T follicular helper cell (primary cell): Measurements from ENCODE around the gene DMD.

ENCODE experiments used
- DNase-seq: peaks from one replicate; pipeline ENCODE4 v3.0.0-alpha.2; 2020; ENCODE audit warnings: low read depth

Gene DMD

GRCh38 chrX:31280580-31280979 is 1930.8 kb downstream of the DMD start:
- no peak for DNase-seq

- DNase-seq = no peak
Observed at GRCh38 chrX:31279359-31279758, 1932.0 kb downstream of the DMD start.

GRCh38 chrX:31272472-31272775 is 1938.9 kb downstream of the DMD start:
- no peak for DNase-seq

GRCh38 chrX:31271615-31272471 is 1939.5 kb downstream of the DMD start:
- DNase-seq = no peak

GRCh38 chrX:31269914-31270313 is 1941.4 kb downstream of the DMD start:
- DNase-seq = no peak

- no peak for DNase-seq
Observed at GRCh38 chrX:31268359-31268758, 1943.0 kb downstream of the DMD start.

GRCh38 chrX:31266203-31267076 is 1944.9 kb downstream of the DMD start:
- no peak for DNase-seq

- no peak for DNase-seq
Observed at GRCh38 chrX:31265383-31265782, 1946.0 kb downstream of the DMD start.

- no peak for DNase-seq
Observed at GRCh38 chrX:31260351-31260750, 1951.0 kb downstream of the DMD start.

- no peak for DNase-seq
Observed at GRCh38 chrX:31258166-31258565, 1953.2 kb downstream of the DMD start.

- no peak for DNase-seq
Observed at GRCh38 chrX:31255310-31256033, 1955.9 kb downstream of the DMD start.

GRCh38 chrX:31252133-31252532 is 1959.2 kb downstream of the DMD start:
- no peak for DNase-seq

GRCh38 chrX:31251336-31251735 is 1960.0 kb downstream of the DMD start:
- DNase-seq = no peak

GRCh38 chrX:31245714-31246113 is 1965.6 kb downstream of the DMD start:
- DNase-seq = no peak

- DNase-seq = no peak
Observed at GRCh38 chrX:31243804-31244203, 1967.5 kb downstream of the DMD start.

GRCh38 chrX:31240982-31241381 is 1970.4 kb downstream of the DMD start:
- DNase-seq = no peak

- no peak for DNase-seq
Observed at GRCh38 chrX:31237189-31237588, 1974.2 kb downstream of the DMD start.

- no peak for DNase-seq
Observed at GRCh38 chrX:31236231-31236630, 1975.1 kb downstream of the DMD start.

GRCh38 chrX:31233941-31234496 is 1977.3 kb downstream of the DMD start:
- no peak for DNase-seq

GRCh38 chrX:31232506-31232905 is 1978.8 kb downstream of the DMD start:
- no peak for DNase-seq

- no peak for DNase-seq
Observed at GRCh38 chrX:31228909-31229308, 1982.4 kb downstream of the DMD start.

GRCh38 chrX:31228415-31228832 is 1982.9 kb downstream of the DMD start:
- DNase-seq = no peak
